ENCODE results near the gene CXCL6.

DNA sequence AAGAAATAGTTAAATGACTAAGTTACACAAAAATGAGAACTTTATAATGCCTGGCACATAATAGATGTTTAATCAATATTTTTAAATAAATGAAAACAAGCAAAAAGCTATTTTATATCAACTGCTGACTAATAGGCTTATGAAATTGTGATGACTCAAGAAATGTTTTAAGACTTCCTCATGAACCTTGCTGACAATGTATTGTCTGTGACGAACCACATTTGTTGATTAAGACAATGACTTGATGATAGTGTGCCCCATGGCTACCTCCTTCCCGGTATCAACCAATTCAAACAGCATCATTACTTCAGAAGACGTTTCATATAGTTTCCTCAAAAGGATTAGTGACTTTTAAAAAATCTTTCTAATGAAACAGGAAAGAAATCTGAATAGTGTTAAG is 7.9 kb downstream of the CXCL6 start:
- TF ChIP-seq, protein P1, sequence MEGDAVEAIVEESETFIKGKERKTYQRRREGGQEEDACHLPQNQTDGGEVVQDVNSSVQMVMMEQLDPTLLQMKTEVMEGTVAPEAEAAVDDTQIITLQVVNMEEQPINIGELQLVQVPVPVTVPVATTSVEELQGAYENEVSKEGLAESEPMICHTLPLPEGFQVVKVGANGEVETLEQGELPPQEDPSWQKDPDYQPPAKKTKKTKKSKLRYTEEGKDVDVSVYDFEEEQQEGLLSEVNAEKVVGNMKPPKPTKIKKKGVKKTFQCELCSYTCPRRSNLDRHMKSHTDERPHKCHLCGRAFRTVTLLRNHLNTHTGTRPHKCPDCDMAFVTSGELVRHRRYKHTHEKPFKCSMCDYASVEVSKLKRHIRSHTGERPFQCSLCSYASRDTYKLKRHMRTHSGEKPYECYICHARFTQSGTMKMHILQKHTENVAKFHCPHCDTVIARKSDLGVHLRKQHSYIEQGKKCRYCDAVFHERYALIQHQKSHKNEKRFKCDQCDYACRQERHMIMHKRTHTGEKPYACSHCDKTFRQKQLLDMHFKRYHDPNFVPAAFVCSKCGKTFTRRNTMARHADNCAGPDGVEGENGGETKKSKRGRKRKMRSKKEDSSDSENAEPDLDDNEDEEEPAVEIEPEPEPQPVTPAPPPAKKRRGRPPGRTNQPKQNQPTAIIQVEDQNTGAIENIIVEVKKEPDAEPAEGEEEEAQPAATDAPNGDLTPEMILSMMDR (IDR thresholded peaks at IDR 0.05): no peak
- TF ChIP-seq POLR2A (IDR thresholded peaks at IDR 0.05) (no peak), POLR2AphosphoS5 (IDR thresholded peaks at IDR 0.05) (no peak)

All from transverse colon (tissue), 4 donors.